Measurements from ENCODE around the gene COX5A. TPM values are rescaled to one million over a fixed set of nuclear protein-coding genes. Genes with fewer than 3 reads are reported as not detected.

COX5A gene
- total and polyA plus RNA-seq, 2 of the 13 experiments (the other 11 are each of a cell fraction or from before 2014, with no cell fraction given), result 158 to 218 TPM

DNA sequence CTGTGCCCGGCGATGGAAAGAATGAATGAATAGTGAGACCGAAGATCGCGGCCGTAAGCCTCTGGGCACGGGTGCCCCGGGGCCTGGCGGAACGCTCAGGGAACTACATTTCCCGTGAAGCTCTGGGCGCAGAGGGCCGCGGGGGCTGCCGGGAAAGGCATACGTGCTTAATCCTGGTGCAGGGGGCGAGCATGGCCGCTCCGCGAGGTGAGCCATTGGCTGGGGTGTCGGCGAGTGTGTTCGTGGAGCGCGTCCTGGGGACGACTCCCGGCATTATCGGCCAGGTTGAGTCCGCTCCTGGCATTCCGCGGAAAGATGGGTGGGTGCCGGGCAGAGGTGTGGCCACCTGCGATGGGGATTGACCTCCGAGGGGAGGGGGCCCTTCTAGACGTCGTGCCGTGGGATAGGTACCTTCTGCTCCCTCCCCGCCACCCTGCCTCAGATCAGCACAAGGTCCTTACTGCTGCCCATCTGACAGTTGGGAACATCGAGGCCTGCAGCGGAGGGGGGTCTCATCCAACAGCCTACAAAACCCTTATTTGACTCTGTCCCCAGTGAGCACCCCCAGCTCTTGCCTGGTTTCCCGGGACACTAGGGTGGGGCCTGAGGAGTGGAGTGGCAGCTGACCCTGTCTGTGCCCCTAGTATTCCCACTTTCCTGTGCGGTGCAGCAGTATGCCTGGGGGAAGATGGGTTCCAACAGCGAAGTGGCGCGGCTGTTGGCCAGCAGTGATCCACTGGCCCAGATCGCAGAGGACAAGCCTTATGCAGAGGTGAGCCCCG is 47.8 kb downstream of the COX5A start, which contains the start of gene MPI (continued):
- TF ChIP-seq, protein P1, sequence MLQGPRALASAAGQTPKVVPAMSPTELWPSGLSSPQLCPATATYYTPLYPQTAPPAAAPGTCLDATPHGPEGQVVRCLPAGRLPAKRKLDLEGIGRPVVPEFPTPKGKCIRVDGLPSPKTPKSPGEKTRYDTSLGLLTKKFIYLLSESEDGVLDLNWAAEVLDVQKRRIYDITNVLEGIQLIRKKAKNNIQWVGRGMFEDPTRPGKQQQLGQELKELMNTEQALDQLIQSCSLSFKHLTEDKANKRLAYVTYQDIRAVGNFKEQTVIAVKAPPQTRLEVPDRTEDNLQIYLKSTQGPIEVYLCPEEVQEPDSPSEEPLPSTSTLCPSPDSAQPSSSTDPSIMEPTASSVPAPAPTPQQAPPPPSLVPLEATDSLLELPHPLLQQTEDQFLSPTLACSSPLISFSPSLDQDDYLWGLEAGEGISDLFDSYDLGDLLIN (CRISPR knock-in tag; IDR thresholded peaks at IDR 0.05; ENCODE audit: borderline replicate concordance), result peak; percentile 96
- 0 out of 2 replicates have a peak, but pooled peaks have one; percentile 68 for TF ChIP-seq TOPORS (CRISPR knock-in tag; IDR thresholded peaks at IDR 0.05)
- TF ChIP-seq ZNF329 (CRISPR knock-in tag; IDR thresholded peaks at IDR 0.05; ENCODE audit: low read depth), result 0 out of 2 replicates have a peak, but pooled peaks have one; percentile 72
- no peak for TF ChIP-seq FLYWCH1 (CRISPR knock-in tag; IDR thresholded peaks at IDR 0.05)
- peak; percentile 77; the same call in 1 of the 2 replicates for TF ChIP-seq SATB2 (CRISPR knock-in tag; IDR thresholded peaks at IDR 0.05)
- peak; percentile 61 for TF ChIP-seq NFYB (CRISPR knock-in tag; IDR thresholded peaks at IDR 0.05)
- TF ChIP-seq KDM3A (CRISPR knock-in tag; IDR thresholded peaks at IDR 0.05; ENCODE audit: low read depth), result no peak
- TF ChIP-seq, protein P2, sequence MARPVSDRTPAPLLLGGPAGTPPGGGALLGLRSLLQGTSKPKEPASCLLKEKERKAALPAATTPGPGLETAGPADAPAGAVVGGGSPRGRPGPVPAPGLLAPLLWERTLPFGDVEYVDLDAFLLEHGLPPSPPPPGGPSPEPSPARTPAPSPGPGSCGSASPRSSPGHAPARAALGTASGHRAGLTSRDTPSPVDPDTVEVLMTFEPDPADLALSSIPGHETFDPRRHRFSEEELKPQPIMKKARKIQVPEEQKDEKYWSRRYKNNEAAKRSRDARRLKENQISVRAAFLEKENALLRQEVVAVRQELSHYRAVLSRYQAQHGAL (CRISPR knock-in tag; IDR thresholded peaks at IDR 0.05; ENCODE audit: not compliant biosample characterization), result peak; percentile 34
- peak; percentile 84 for TF ChIP-seq GATAD1 (CRISPR knock-in tag; IDR thresholded peaks at IDR 0.05)
- TF ChIP-seq, protein P3, sequence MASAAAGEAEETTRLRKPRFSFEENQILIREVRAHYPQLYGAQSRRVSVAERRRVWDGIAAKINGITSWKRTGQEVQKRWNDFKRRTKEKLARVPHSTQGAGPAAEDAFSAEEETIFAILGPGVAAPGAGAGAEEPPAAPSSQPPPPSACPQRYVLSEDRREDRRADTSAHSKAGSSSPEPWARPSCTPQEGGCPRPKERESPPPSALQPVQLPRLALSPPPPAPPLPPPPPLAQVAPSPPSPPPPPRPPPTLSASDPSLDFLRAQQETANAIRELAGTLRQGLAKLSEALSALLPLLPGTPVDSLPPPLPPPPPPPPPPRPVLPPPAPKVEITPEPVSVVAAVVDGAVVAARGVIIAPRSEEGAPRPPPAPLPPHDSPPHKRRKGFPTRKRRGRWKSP (CRISPR knock-in tag; IDR thresholded peaks at IDR 0.05), result peak; percentile 85
- TF ChIP-seq ARNTL (CRISPR knock-in tag; IDR thresholded peaks at IDR 0.05), result peak; percentile 17; the same call in 1 of the 2 replicates
- peak; percentile 45 for TF ChIP-seq HNRNPLL (IDR thresholded peaks at IDR 0.05; ENCODE audit: low read depth, low read length, poor library complexity, severe bottlenecking)
- TF ChIP-seq POLR2A (IDR thresholded peaks at IDR 0.05; ENCODE audit: insufficient read depth in 1 of 2, low read depth in 2 of 2, low read length in 2 of 2), result peak; percentile 92 to 98
- peak; percentile 56; the same call in 1 of the 2 replicates for TF ChIP-seq ZNF441 (CRISPR knock-in tag; IDR thresholded peaks at IDR 0.05; ENCODE audit: borderline replicate concordance)
- peak; percentile 82 for TF ChIP-seq MED8 (CRISPR knock-in tag; IDR thresholded peaks at IDR 0.05; ENCODE audit: insufficient replicate concordance)
- TF ChIP-seq ZSCAN21 (CRISPR knock-in tag; IDR thresholded peaks at IDR 0.05; ENCODE audit: borderline replicate concordance), result peak; percentile 75; the same call in 1 of the 2 replicates
- TF ChIP-seq ZNF747 (CRISPR knock-in tag; IDR thresholded peaks at IDR 0.05; ENCODE audit: borderline replicate concordance), result peak; percentile 93
- TF ChIP-seq ZNF276 (CRISPR knock-in tag; IDR thresholded peaks at IDR 0.05; ENCODE audit: low read depth), result no peak; the same call in 1 of the 2 replicates
- no peak for TF ChIP-seq FOXP1 (IDR thresholded peaks at IDR 0.05)
- 0 out of 2 replicates have a peak, but pooled peaks have one; percentile 34 for TF ChIP-seq FOXP1 (CRISPR knock-in tag; IDR thresholded peaks at IDR 0.05)
- no peak; the same call in 1 of the 2 replicates for TF ChIP-seq ZSCAN25 (CRISPR knock-in tag; IDR thresholded peaks at IDR 0.05)
- TF ChIP-seq KDM5B (CRISPR knock-in tag; IDR thresholded peaks at IDR 0.05; ENCODE audit: borderline replicate concordance), result peak; percentile 84
- 0 out of 2 replicates have a peak, but pooled peaks have one; percentile 36 for TF ChIP-seq TOE1 (CRISPR knock-in tag; IDR thresholded peaks at IDR 0.05)
- TF ChIP-seq, protein P4, sequence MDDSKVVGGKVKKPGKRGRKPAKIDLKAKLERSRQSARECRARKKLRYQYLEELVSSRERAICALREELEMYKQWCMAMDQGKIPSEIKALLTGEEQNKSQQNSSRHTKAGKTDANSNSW (CRISPR knock-in tag; IDR thresholded peaks at IDR 0.05; ENCODE audit: borderline replicate concordance), result no peak
- no peak for TF ChIP-seq ZNF883 (CRISPR knock-in tag; IDR thresholded peaks at IDR 0.05; ENCODE audit: not compliant biosample characterization)
- TF ChIP-seq ZFP62 (CRISPR knock-in tag; IDR thresholded peaks at IDR 0.05), result peak; percentile 82; the same call in 1 of the 2 replicates

All from HepG2 (cell line).